HG02973 (cell line): ENCODE data around the gene ATAD2B.

Source experiments
- ATAC-seq: cut with Tn5 transposase; IDR thresholded peaks from one replicate; pipeline ENCODE4 v1.9.1; 2021; ENCODE audit warnings: moderate library complexity; ENCODE audit not compliant: unreplicated experiment

The ATAD2B gene

GRCh38 chr2:23838996-23839395 is 87.9 kb downstream of the ATAD2B start:
- no peak for ATAC-seq

GRCh38 chr2:23838581-23838980 is 88.3 kb downstream of the ATAD2B start:
- no peak for ATAC-seq

GRCh38 chr2:23837871-23838270 is 89.1 kb downstream of the ATAD2B start:
- no peak for ATAC-seq

- no peak for ATAC-seq
Observed at GRCh38 chr2:23836971-23837565, 89.9 kb downstream of the ATAD2B start.

GRCh38 chr2:23836505-23836904 is 90.4 kb downstream of the ATAD2B start:
- ATAC-seq, result no peak

- no peak for ATAC-seq
Observed at GRCh38 chr2:23835988-23836387, 90.9 kb downstream of the ATAD2B start.

- ATAC-seq, result no peak
Observed at GRCh38 chr2:23835423-23835822, 91.5 kb downstream of the ATAD2B start.

- no peak for ATAC-seq
Observed at GRCh38 chr2:23828986-23829385, 97.9 kb downstream of the ATAD2B start.

- no peak for ATAC-seq
Observed at GRCh38 chr2:23828256-23828980, 98.5 kb downstream of the ATAD2B start.

- ATAC-seq, result no peak
Observed at GRCh38 chr2:23827287-23827686, 99.6 kb downstream of the ATAD2B start.

- no peak for ATAC-seq
Observed at GRCh38 chr2:23826771-23827170, 100.2 kb downstream of the ATAD2B start.

GRCh38 chr2:23826040-23826439 is 100.9 kb downstream of the ATAD2B start:
- ATAC-seq, result no peak

GRCh38 chr2:23824777-23825212 is 102.1 kb downstream of the ATAD2B start:
- ATAC-seq, result no peak

- no peak for ATAC-seq
Observed at GRCh38 chr2:23823863-23824262, 103.1 kb downstream of the ATAD2B start.

- no peak for ATAC-seq
Observed at GRCh38 chr2:23814963-23815362, 112.0 kb downstream of the ATAD2B start.

GRCh38 chr2:23813438-23813837 is 113.5 kb downstream of the ATAD2B start:
- no peak for ATAC-seq

- ATAC-seq, result no peak
Observed at GRCh38 chr2:23809150-23809549, 117.8 kb downstream of the ATAD2B start.

- ATAC-seq, result no peak
Observed at GRCh38 chr2:23806665-23807249, 120.2 kb downstream of the ATAD2B start.

GRCh38 chr2:23806201-23806600 is 120.7 kb downstream of the ATAD2B start:
- no peak for ATAC-seq

- no peak for ATAC-seq
Observed at GRCh38 chr2:23803965-23804542, 122.9 kb downstream of the ATAD2B start.

GRCh38 chr2:23803264-23803964 is 123.5 kb downstream of the ATAD2B start:
- ATAC-seq, result no peak
